NOMO-1 treated with dmso at 0.1 percent for 144 hours (cell line): Measurements from ENCODE around the gene SUCO.

Experiments used
- DNase-seq: peaks from one replicate; lab custom pipeline; 2025; ENCODE audit not compliant: unreplicated experiment; lab: John Stamatoyannopoulos, UW

SUCO gene

GRCh38 chr1:172515927-172516326 is 17.0 kb upstream of the SUCO start:
- DNase-seq: peak; percentile 19

DNA sequence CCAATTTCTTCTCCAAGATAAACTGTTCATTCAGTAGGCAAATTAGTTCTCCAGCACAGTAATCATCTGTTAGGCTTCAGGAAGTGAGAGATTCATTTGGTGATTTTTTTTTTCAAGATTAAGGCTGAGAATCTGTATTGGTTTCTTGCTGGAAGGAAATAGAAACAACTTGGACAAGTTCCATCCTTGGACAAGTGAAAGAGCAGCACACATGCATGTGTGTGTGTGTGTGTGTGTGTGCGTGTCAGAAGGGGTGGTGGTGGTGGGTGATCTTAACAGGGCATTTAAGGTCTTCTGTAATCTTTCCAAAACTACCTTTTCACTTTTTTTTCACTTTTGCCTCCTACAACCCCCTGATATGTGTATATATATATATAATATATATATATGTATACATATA is 15.9 kb upstream of the SUCO start:
- DNase-seq: no peak

- DNase-seq: no peak
Measured at GRCh38 chr1:172517545-172517944, 15.4 kb upstream of the SUCO start.

- no peak for DNase-seq
Measured at GRCh38 chr1:172529304-172529703, 3.6 kb upstream of the SUCO start.

GRCh38 chr1:172530000-172530399 is 3.0 kb upstream of the SUCO start:
- DNase-seq: no peak

GRCh38 chr1:172531412-172532182 is 1.4 kb upstream of the SUCO start:
- no peak for DNase-seq

- DNase-seq: peak; percentile 97
Measured at GRCh38 chr1:172532183-172532699, 709 bp upstream of the SUCO start.

DNA sequence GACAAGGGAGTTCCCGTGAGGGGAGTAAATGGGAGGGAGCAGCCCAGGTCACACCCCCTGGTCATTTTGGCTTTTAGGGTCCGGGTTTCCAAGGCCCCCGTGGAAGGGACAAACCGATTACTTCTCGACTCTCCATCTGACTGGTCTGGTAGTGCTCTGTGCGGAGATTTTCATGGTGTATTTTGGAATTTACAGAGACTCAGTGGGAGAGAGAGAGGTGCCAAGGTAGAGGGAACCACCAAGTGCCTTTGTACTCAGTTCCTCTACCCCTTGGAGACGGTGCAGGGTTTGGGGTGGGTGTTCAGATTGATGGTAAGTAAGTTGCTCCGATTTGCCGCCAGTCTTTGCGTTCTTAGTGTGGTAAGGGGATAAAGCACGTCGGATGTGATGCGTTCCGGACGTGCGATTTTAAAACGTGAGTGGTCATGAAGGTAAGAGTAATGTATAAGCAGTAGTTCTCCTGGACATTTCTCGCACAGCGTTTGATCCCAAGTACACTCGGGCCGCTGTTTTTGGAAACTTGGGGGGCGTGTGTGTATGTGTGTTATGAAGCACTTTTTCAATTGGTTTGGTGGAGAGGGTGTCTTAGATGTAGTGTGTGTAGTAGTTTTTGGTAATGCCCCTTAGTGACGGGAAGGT is 682 bp downstream of the SUCO start:
- DNase-seq: no peak

GRCh38 chr1:172536256-172536655 is 3.3 kb downstream of the SUCO start:
- DNase-seq: no peak

DNA sequence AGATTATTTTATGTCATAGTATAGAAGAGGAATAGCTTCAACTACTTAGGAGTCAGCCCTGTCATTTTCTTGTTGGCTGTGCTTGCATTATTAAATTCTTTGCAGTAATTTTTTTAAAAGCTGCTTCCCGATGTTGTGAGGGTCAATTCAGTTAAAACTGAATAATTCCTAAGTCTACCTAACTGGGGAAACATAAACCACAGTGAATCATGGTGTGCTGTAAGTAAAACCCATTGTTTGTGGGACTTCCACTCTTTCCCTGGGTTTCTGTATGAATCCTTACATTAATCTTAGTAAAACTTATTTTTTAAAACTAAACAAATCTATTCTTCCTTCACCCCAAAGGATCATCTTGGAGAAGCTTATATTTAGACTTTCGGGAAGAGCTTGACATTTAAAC is 4.4 kb downstream of the SUCO start:
- no peak for DNase-seq

DNA sequence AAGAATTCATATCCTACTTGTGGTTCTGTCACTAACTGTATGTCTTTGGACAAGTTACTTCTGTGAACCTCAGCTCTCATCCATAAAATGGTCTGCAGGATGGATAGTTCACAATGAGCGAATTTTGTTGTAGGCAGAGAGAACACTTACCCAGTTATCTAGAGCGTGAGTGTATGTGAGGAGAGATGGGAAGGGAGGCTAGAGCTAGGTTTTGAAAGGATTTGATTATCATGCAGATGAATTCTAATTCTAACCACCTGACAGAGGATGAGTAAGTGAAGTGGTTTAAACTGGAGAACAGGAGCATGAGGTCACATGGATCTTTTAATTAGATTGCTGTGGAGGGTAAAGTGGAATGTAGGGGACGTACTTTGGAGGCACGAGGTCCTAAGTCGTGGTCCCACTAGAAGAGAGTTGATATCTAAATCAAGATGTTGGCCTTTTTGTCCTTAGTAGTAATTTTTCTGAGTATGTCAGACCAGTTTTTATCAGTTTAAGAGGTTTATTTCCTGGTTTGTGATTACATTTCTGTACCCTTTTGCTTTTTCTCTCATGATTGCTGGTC is 5.0 kb downstream of the SUCO start:
- no peak for DNase-seq

DNA sequence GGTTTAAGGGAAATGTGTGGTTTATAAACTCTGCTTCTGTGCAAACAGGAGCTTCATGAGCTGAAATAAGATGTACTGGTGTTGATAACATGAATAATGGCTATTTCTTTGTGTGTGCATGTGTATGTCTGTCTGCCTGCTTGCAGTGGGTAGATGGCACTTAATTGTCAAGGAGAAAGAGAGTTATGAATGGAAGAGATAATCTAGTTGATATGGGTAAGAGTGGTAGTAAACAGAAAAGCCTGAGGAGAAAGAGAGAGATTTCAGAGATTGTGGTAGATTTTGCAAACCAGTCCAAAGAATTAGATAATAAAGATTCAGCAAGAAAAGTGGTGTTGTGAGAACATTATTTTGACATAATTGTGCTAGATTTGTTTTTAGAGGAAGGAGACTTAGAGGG is 7.7 kb downstream of the SUCO start:
- no peak for DNase-seq

DNA sequence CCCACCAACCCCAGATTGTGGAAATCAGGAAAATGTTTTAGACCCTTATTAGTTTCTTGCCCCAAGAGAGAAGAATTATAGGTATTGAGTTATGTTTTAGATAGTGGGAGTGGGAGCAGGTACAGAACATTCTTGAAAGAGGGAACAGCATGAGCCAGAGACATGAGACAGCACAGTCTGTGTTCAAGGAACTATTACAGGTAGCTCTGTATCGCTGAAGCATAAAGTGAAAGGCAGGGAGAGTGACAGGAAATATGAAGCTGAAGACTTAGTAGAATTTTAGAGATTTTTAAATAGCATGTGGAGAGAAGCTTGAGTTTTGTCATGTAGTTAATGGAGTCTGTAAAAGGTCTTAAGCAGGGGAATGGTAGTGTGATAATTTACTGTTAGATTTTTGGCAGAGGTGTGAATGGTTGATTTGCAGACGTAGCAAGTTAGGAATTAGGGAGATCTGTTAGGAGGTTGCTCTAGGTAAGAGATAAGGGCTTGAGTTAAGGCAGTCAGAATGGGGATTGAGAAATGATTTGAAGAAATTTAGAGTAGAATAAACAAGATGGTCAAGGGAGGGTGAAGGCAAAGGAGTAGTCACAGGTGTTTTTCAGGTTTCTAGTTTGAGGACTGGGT is 11.6 kb downstream of the SUCO start:
- no peak for DNase-seq

DNA sequence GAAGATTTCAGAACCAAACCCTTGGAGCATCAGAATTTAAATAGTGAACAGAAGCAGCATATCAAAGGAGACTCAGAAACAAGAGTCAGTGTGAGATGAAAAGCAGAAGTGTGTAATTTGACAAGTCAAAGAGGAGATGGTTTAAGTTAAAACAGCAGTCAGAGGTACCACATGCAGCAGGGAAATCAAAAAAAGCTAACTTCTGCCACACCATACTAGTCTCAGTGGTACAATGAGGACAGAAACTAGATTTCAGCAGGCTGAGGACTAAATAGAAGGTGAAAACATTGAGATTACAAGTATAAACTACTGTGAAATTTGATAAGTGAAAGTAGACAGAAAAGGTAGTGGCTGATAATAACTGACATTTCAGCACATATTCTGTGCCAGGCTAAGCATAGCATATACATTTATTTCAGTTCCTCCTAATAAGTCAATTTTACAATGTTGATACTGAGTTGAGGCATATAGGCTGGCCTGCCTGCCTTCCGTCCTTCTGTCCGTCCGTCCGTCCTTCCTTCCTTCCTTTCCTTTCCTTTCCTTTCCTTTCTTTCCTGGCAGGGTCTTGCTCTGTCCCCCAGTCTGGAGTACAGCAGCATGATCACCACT is 12.6 kb downstream of the SUCO start:
- DNase-seq: no peak

- DNase-seq: no peak
Measured at GRCh38 chr1:172547071-172547470, 14.1 kb downstream of the SUCO start.

GRCh38 chr1:172549621-172550280 is 16.8 kb downstream of the SUCO start:
- DNase-seq: no peak

DNA sequence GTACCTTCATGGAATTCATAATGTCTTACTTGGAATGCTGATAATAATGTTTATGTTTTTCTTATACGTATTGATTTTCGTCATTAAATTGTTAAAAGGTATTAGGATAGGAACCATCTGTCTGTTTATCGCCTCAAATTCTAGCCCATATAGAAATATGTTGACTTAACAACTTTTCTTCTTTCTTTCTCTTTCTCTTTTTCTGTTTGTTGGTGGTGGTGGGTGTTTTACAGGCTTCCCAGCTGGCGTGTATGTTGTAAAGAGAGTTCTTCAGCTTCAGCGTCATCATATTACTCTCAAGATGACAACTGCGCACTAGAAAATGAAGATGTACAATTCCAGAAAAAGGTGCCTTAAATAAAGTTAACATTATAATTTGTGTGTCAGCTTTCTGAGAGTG is 18.3 kb downstream of the SUCO start:
- DNase-seq: no peak

- no peak for DNase-seq
Measured at GRCh38 chr1:172554915-172555314, 22.0 kb downstream of the SUCO start.

- DNase-seq: no peak
Measured at GRCh38 chr1:172556461-172556860, 23.5 kb downstream of the SUCO start.

GRCh38 chr1:172557270-172557669 is 24.3 kb downstream of the SUCO start:
- no peak for DNase-seq
